Measurements from ENCODE around the gene STK36.

Gene STK36

DNA sequence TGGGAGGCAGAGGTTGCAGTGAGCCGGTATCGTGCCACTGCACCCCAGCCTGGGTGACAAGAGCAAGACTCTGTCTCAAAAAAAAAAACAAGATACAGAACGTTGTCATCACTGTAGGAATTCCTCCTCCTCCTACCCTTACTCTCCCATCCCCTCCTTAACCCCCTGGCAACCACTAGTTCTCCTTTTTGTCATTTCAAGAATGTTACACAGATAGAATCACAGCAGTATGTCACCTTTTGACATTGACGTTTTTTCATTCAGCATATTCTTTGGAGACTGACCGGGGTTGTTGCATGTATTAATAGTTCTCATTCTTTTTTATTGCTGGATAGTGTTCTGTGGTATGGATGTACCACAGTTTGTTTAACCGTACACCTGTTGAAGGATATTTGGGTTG lies 71.2 kb downstream of the STK36 start:
- no peak for DNase-seq (ENCODE audit: low read depth, low spot score)
- no peak overlapping the region for H3K27ac ChIP-seq

DNA sequence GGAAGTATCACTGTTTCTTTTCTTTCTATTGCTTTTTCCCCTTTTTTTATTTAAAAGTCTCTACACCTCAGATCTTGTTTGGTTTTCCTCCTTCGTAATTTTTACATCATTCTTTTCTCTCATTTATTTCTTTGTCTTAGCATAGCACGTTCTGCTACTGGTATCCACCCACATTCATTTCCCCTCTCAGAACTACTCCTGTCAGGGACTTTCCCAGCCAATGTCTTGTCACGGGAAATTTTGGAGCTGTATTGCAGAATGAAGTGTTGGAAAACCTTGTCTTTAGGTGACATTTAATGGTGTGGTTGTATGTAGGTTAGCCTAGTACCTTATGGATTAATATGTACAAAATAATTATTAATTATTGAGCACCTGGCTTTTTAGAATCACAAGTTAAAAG lies 72.7 kb downstream of the STK36 start:
- no peak overlapping the region for H3K27ac ChIP-seq
- DNase-seq (ENCODE audit: low read depth, low spot score): no peak

DNA sequence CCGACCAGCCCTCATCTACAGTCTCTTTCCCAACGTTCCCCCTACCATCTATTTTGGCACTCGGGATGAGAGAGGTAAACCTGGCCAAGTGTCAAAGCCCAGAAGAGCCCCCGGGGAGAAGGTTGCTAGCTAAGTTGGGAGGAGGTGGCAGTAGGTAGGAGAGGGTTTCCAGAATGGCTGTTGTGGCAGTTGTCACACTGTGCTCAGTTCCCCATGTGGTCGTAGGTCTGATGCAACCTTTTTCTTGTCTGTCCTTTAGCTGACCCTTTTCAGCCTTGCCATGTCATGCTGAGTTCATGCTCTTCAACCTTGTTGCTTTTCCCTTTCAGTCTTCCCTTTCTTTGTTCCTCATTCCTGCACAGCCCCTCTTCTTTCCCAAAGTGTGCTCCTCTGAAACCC lies 73.3 kb downstream of the STK36 start:
- peak overlapping the region; percentile 39 for H3K27ac ChIP-seq
- no peak for DNase-seq (ENCODE audit: low read depth, low spot score)

DNA sequence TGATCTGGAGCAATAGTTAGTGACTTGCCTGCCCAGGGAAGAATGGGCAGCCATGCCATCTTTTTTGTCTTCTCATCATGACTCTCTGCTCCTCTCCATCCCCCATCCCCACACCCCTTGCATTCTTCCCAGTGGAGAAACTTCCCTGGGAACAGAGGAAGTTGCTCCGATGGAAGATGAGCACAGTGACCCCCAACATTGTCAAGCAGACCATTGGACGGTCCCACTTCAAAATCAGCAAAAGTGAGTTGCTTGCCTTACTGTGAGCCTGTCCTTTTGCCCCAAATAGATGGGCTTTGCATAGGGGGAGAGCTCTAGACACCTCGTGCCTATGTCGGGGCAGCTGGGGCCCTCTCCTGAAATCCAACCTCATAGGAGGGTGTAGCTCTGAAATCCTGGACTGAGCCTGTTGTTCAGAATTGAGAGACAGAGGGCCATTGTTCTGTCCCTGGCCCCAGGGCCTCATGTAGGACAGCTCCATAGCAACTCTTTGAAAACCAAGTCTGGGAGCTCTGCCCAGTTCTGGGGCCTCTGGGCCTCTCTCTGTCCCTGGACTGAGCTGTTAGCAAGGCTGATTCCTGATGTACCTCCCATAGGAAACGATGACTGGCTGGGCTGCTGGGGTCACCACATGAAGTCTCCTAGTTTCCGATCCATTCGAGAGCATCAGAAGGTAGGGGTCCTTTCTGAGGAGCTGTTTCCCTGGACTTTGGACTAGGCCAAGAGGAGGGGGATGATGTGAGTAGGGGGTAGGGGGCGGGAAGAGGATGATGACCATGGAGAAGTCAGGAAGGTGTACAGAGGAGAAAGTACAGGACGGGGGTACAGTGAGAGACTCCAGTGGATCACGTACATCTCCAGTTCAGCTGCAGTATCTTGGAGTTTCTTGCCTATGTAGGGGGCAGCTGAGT lies 73.9 kb downstream of the STK36 start:
- peak overlapping the region; percentile 39 for H3K27ac ChIP-seq
- DNase-seq (ENCODE audit: low read depth, low spot score): peak; percentile 43

DNA sequence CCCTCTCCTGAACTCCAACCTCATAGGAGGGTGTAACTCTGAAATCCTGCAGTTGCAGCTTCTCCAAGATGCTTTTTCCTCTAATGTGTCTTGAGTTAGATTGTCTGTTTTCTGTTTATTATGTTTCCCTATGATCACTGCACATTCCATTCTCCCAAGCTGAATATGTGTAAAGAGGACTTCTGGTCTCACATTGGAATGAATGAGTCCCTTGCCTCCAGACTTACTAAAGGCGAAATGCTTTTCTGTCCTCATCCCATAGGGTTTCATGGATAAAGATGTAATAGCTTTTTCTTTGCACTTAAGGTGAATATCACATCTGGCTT lies 74.5 kb downstream of the STK36 start:
- DNase-seq (ENCODE audit: low read depth, low spot score): no peak
- no peak overlapping the region for H3K27ac ChIP-seq

DNA sequence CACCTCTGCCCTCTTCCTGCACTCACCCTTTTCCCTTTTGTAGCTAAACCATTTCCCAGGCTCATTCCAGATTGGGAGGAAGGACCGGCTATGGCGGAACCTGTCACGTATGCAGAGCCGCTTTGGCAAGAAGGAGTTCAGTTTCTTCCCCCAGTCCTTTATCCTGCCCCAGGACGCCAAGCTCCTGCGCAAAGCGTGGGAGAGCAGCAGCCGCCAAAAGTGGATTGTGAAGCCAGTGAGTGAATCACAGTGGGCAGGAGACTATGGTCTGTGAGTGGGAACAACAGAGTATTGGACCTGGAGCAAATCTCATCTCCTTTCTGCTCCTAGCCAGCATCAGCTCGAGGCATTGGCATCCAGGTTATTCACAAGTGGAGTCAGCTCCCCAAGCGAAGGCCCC lies 75.1 kb downstream of the STK36 start:
- no peak for DNase-seq (ENCODE audit: low read depth, low spot score)
- no peak overlapping the region for H3K27ac ChIP-seq

DNA sequence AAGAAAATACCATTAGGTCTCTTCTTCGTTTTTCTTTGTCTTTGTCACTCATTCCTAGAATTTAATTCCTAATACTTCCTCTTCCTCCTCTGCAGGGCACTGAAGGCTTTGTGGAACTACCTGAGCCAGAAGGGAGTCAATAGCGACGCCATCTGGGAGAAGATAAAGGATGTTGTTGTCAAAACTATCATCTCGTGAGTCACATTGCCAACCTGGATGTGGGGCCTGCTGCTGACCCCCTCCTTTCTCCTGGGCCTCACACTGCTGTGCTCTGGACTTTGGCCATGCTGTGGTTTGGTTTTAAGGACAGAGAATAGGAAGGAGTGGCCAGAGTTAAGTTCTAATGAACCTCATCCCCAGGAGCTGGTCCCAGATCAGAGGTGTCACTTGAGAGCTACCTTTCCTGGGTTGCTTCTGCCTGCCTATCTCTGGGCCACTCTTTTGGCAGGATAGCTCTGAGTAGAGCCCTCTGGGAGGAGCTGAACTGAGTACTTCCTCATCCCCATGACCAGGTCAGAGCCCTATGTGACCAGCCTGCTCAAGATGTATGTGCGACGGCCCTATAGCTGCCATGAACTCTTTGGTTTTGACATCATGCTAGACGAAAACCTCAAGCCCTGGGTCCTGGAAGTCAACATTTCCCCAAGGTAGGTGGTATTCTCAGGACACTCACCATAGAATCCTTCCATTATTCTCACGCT lies 77.0 kb downstream of the STK36 start:
- H3K27ac ChIP-seq: no peak overlapping the region
- DNase-seq (ENCODE audit: low read depth, low spot score): no peak
